GM06990 (cell line): ENCODE measurements around the gene LCE3C.
"Not testable (repeated sequence)": the region's sequence is repeated elsewhere in the genome, so short reads cannot be mapped to it uniquely, and the experiment has no call there.

Source experiments
- DNase-seq: peaks from one replicate; pipeline ENCODE4 v3.0.0-alpha.2; 2011; ENCODE audit not compliant: insufficient read length; ENCODE audit errors: extremely low read depth
- H3K27me3 ChIP-seq: replicated peaks from 2 replicates; pipeline ENCODE4 v1.6.0; 2011; ENCODE audit warnings: low read length; ENCODE audit not compliant: control insufficient read depth, insufficient read depth
- H3K36me3 ChIP-seq: 2 replicates; pipeline ENCODE4 v1.5.1; 2011; ENCODE audit warnings: low read length; ENCODE audit not compliant: control insufficient read depth, insufficient read depth
- H3K4me3 ChIP-seq: replicated peaks from 2 replicates; pipeline ENCODE4 v1.5.1; 2011; ENCODE audit warnings: low read depth, mild to moderate bottlenecking, control low read depth, low read length
- CTCF ChIP-seq: IDR thresholded peaks from 2 replicates; pipeline ENCODE4 v1.5.1; 2011; ENCODE audit warnings: low read length, control low read depth, mild to moderate bottlenecking, inconsistent platforms; ENCODE audit not compliant: insufficient read depth, poor library complexity, severe bottlenecking

The LCE3C gene

GRCh38 chr1:152599934-152600333 is at the start of gene LCE3C:
Gene LCE3C, plus strand, starts transcription at chr1:152600234. Its CDS starts 498 bp downstream, at chr1:152600732.
- H3K27me3 ChIP-seq = no peaks in the 10 kb centered on the region
- no peak for TF ChIP-seq CTCF

DNA sequence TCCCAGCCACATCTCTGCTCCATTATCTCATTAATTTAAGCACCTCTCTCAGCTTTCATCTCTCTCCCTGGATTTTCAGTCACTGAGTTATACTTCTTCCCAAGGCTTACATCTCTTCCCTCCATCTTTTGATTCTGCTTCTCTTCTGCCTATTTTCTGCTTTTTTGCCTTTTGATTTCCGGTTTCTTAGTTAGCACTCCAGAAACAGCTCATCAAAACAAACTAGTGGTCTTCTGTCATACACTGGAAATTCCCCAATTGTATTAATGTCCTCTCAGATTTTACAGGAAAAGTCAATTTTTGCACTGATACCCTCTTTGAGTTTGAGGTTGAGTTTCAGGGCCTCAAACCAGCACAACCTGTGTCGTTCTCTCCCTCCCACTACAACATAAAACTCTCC is 34.9 kb upstream of the LCE3C start:
- H3K36me3 ChIP-seq = no peaks in the 10 kb centered on the region
- TF ChIP-seq CTCF = no peak
- DNase-seq = peak; percentile 21

More at GRCh38 chr1:152599934-152600333, at the start of gene LCE3C:
- no peak for DNase-seq
- Histone ChIP-seq H3K4me3 (no peak within 1 kb of the TSS), H3K36me3 (no peaks in the 10 kb centered on the region)

DNA sequence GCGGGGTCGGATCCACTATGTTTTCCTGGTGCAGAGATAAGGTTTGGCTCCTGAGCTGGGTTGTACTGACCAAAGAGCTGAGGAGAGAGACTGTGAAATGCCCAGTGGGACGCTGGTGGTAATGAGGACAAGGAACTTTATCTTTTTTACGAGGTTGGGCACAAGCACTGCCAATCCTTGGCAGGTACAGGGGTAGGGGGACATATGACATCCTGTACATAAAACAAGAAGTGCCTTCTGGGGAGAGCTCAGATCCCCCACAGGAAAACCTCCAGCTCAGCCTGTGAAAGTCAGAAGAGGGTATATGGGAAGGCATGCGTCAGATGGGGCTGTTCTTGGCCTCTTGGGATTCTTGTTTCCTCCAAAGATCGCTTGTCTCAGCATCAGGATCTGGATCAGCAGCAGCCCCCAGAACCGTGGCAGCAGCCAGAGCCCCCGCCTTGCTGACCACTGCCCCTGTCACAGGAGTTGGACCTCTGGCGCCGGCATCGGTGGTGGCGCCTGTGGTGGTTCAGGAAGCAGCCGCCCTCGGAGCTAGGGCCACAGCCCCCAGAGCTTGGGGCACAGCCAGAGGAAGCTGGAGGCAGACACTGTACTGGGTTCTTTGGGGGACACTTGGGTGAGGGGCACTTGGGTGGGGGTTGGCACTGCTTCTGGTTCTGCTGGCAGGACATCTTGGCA is 34.4 kb upstream of the LCE3C start:
- Histone ChIP-seq H3K4me3 (no peak overlapping the region), H3K27me3 (no peaks in the 10 kb centered on the region)

More for the DNA sequence above, 34.9 kb upstream of the LCE3C start:
- no peak overlapping the region for H3K4me3 ChIP-seq
- no peaks in the 10 kb centered on the region for H3K27me3 ChIP-seq

GRCh38 chr1:152566681-152567080 is 33.4 kb upstream of the LCE3C start, which contains the start of gene LCE3E:
Gene LCE3E, minus strand, starts transcription at chr1:152566780. Its CDS starts 572 bp downstream, at chr1:152566208.
- no peak for TF ChIP-seq CTCF
- Histone ChIP-seq H3K36me3 (no peaks in the 10 kb centered on the region), H3K4me3 (no peak within 1 kb of the TSS), H3K27me3 (no peaks in the 10 kb centered on the region)
- no peak for DNase-seq

More for the DNA sequence above, 34.4 kb upstream of the LCE3C start:
- TF ChIP-seq CTCF = no peak
- H3K36me3 ChIP-seq = no peaks in the 10 kb centered on the region
- no peak for DNase-seq

GRCh38 chr1:152577168-152577567 is 22.9 kb upstream of the LCE3C start:
- peak; percentile 32 for DNase-seq
- no peaks in the 10 kb centered on the region for H3K36me3 ChIP-seq
- TF ChIP-seq CTCF = no peak
- no peak overlapping the region for H3K4me3 ChIP-seq
- no peaks in the 10 kb centered on the region for H3K27me3 ChIP-seq

DNA sequence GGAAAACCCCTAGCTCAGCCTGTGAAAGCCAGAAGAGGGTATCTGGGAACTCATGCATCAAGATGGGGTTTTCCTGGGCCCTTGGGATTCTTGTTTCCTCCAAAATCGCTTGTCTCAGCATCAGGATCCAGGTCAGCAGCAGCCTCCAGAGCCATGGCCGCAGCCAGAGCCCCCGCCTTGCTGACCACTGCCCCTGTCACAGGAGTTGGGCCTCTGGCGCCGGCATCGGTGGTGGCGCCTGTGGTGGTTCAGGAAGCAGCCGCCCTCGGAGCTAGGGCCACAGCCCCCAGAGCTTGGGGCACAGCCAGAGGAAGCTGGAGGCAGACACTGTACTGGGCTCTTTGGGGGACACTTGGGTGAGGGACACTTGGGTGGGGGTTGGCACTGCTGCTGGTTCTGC is 20.5 kb upstream of the LCE3C start:
- not testable (repeated sequence) for H3K4me3 ChIP-seq, DNase-seq, H3K27me3 ChIP-seq, H3K36me3 ChIP-seq
